Measurements from ENCODE around the gene ZNF76. TPM values are rescaled to one million over a fixed set of nuclear protein-coding genes. Genes with fewer than 3 reads are reported as not detected.
A peak's percentile ranks its signal among the peaks of the same experiment; 100 is the strongest.

The ZNF76 gene
- total and polyA plus RNA-seq, 4 donors: 27.6 to 38.7 (median 33.5) TPM

GRCh38 chr6:35216851-35217811, 42.4 kb upstream of the ZNF76 start:
- Histone ChIP-seq H3K9me3 (ENCODE audit: control insufficient read depth in 4 of 4, insufficient read depth in 3 of 4, low read length in 3 of 4) (peaks cover 0 to 2% (median 0%) of the 10 kb centered on the region in 4 donors), H3K27me3 (ENCODE audit: control insufficient read depth in 3 of 3, insufficient read depth in 3 of 3, low read length in 2 of 3) (peaks cover 0 to 19% (median 19%) of the 10 kb centered on the region in 3 donors), H3K36me3 (ENCODE audit: control insufficient read depth in 4 of 4, insufficient read depth in 4 of 4, low read length in 4 of 4) (no peaks in the 10 kb centered on the region), H3K27ac (ENCODE audit: low read depth in 1 of 2, low read length in 1 of 2) (no peak overlapping the region), H3K4me3 (no peak overlapping the region), H3K4me1 (ENCODE audit: control insufficient read depth in 5 of 5, insufficient read depth in 5 of 5, low read length in 5 of 5) (peaks cover 2 to 47% (median 13%) of the 10 kb centered on the region in 5 donors), H3K9ac (ENCODE audit: insufficient read depth in 1 of 2, low read length in 2 of 2) (no peak overlapping the region)
- TF ChIP-seq CTCF (IDR thresholded peaks at IDR 0.05; ENCODE audit: control extremely low read depth, extremely low read depth): no peak
- ATAC-seq (ENCODE audit: insufficient read depth, low FRiP score) (no peak), DNase-seq (peak; percentile 40 to 67 (median 44))
- 35 to 55% methylated on average over 14 to 17 of the region's 17 CpGs for WGBS, 2 donors

GRCh38 chr6:35218021-35218420, 41.5 kb upstream of the ZNF76 start:
- H3K4me3 ChIP-seq: no peak overlapping the region
- peaks cover 0 to 2% (median 0%) of the 10 kb centered on the region in 4 donors for H3K9me3 ChIP-seq (ENCODE audit: control insufficient read depth in 4 of 4, insufficient read depth in 3 of 4, low read length in 3 of 4)
- H3K27ac ChIP-seq (ENCODE audit: low read depth in 1 of 2, low read length in 1 of 2): no peak overlapping the region
- TF ChIP-seq CTCF (IDR thresholded peaks at IDR 0.05; ENCODE audit: control extremely low read depth, extremely low read depth): no peak
- H3K27me3 ChIP-seq (ENCODE audit: control insufficient read depth in 3 of 3, insufficient read depth in 3 of 3, low read length in 2 of 3): peaks cover 0 to 14% (median 10%) of the 10 kb centered on the region in 3 donors
- 25 to 38% methylated on average over 4 of the region's 4 CpGs for WGBS, 2 donors
- ATAC-seq (ENCODE audit: insufficient read depth, low FRiP score) (no peak), DNase-seq (peak; percentile 43 to 71 (median 59))
- H3K4me1 ChIP-seq (ENCODE audit: control insufficient read depth in 5 of 5, insufficient read depth in 5 of 5, low read length in 5 of 5): peaks cover 2 to 46% (median 13%) of the 10 kb centered on the region in 5 donors
- H3K9ac ChIP-seq (ENCODE audit: insufficient read depth in 1 of 2, low read length in 2 of 2): no peak overlapping the region
- H3K36me3 ChIP-seq (ENCODE audit: control insufficient read depth in 4 of 4, insufficient read depth in 4 of 4, low read length in 4 of 4): no peaks in the 10 kb centered on the region

GRCh38 chr6:35218456-35218855, 41.1 kb upstream of the ZNF76 start:
- H3K36me3 ChIP-seq (ENCODE audit: control insufficient read depth in 4 of 4, insufficient read depth in 4 of 4, low read length in 4 of 4): no peaks in the 10 kb centered on the region
- no peak overlapping the region for H3K27ac ChIP-seq (ENCODE audit: low read depth in 1 of 2, low read length in 1 of 2)
- H3K9ac ChIP-seq (ENCODE audit: insufficient read depth in 1 of 2, low read length in 2 of 2): no peak overlapping the region
- no peak for TF ChIP-seq CTCF (IDR thresholded peaks at IDR 0.05; ENCODE audit: control extremely low read depth, extremely low read depth)
- no peak overlapping the region for H3K4me3 ChIP-seq
- peaks cover 2 to 42% (median 13%) of the 10 kb centered on the region in 5 donors for H3K4me1 ChIP-seq (ENCODE audit: control insufficient read depth in 5 of 5, insufficient read depth in 5 of 5, low read length in 5 of 5)
- H3K9me3 ChIP-seq (ENCODE audit: control insufficient read depth in 4 of 4, insufficient read depth in 3 of 4, low read length in 3 of 4): peaks cover 0 to 2% (median 0%) of the 10 kb centered on the region in 4 donors
- WGBS, 2 donors: 82 to 86% methylated on average over 4 of the region's 4 CpGs
- DNase-seq (no peak), ATAC-seq (ENCODE audit: insufficient read depth, low FRiP score) (no peak)
- H3K27me3 ChIP-seq (ENCODE audit: control insufficient read depth in 3 of 3, insufficient read depth in 3 of 3, low read length in 2 of 3): peaks cover 0 to 11% (median 6%) of the 10 kb centered on the region in 3 donors

Measured in lung (tissue), 12 donors.